A549 (cell line): ENCODE measurements around the gene ADGRG2. TPM values are rescaled to one million over a fixed set of nuclear protein-coding genes. Genes with fewer than 3 reads are reported as not detected.

Experiments used
- ATAC-seq, 2 experiments: fragments of 200-7000 bp in 1 of 2; fragments of >200 bp in 1 of 2; cut with Nextera tagmentation in 1 of 2; cut with Tn5 transposase in 1 of 2; 3 replicates each; pipeline versions ENCODE4 v1.8.0 to v1.9.1; 2018 to 2020; ENCODE audit warnings: mild to moderate bottlenecking in 1 of 2, moderate library complexity in 1 of 2
- CTCF ChIA-PET: fragments of 300-600 bp; sonication (Branson Sonifier 250); formaldehyde crosslinking; extraction: SDS; loops from one replicate; lab custom pipeline; 2021; ENCODE audit warnings: antibody characterized with exemption, inconsistent platforms; lab: Yijun Ruan, JAX
- POLR2A ChIA-PET: fragments of 350-600 bp; formaldehyde crosslinking; extraction: SDS; loops from one replicate; lab custom pipeline; 2021; ENCODE audit warnings: antibody characterized with exemption, inconsistent platforms; lab: Yijun Ruan, JAX
- DNase-seq, 2 experiments: peaks; one replicate each; pipeline versions ENCODE4 v3.0.0 to v3.0.0-alpha.2; 2011 to 2016; ENCODE audit warnings: low read depth in 1 of 2, low spot score in 1 of 2
- FAIRE-seq: peaks from 2 replicates; lab custom pipeline; 2011; peaks lifted over from hg19 to GRCh38; lab: Jason Lieb, UNC
- H3K27ac ChIP-seq, 2 experiments: fragments of >200 bp; sonication (Bioruptor Twin); formaldehyde crosslinking; 3 replicates each; pipeline ENCODE4 v1.5.1; 2016 to 2017
- H3K4me1 ChIP-seq: fragments of >200 bp; sonication (Bioruptor Twin); formaldehyde crosslinking; 3 replicates; pipeline ENCODE4 v1.6.1; 2016
- H3K4me2 ChIP-seq: fragments of >200 bp; sonication (Bioruptor Twin); formaldehyde crosslinking; 3 replicates; pipeline ENCODE4 v1.6.1; 2016
- H3K4me3 ChIP-seq: fragments of >200 bp; sonication (Bioruptor Twin); formaldehyde crosslinking; 3 replicates; pipeline ENCODE4 v1.5.1; 2016
- H3K9me3 ChIP-seq: fragments of >200 bp; sonication (Bioruptor Twin); formaldehyde crosslinking; 3 replicates; pipeline ENCODE4 v1.6.1; 2016
- ATOH8 ChIP-seq: fragments of 250-450 bp; sonication (Bioruptor Pico); IDR thresholded peaks from 2 replicates; pipeline ENCODE4 v1.5.0; 2020; ENCODE audit warnings: low read depth, mild to moderate bottlenecking, moderate library complexity
- BCL3 ChIP-seq: fragments of >200 bp; sonication (Bioruptor Twin); formaldehyde crosslinking; IDR thresholded peaks from 3 replicates; pipeline ENCODE4 v1.6.1; 2016
- CEBPB ChIP-seq, 2 experiments: fragments of >200 bp in 1 of 2; sonication (Bioruptor Twin) in 1 of 2; formaldehyde crosslinking in 1 of 2; IDR thresholded peaks; 2 replicates each; pipeline ENCODE4 v1.6.1; 2012 to 2016
- CHD2 ChIP-seq: fragments of 150-350 bp; IDR thresholded peaks from 2 replicates; pipeline ENCODE4 v1.6.1; 2014; ENCODE audit warnings: low read length; ENCODE audit not compliant: partially characterized antibody
- EHF ChIP-seq: fragments of 250-450 bp; sonication (Bioruptor Pico); IDR thresholded peaks from 2 replicates; pipeline ENCODE4 v1.5.0; 2020; ENCODE audit warnings: mild to moderate bottlenecking
- ELK1 ChIP-seq: fragments of 150-350 bp; IDR thresholded peaks from 2 replicates; pipeline ENCODE4 v1.6.1; 2014; ENCODE audit warnings: low read depth, mild to moderate bottlenecking, low read length
- EP300 ChIP-seq, 2 experiments: fragments of >200 bp; sonication (Bioruptor Twin); formaldehyde crosslinking; IDR thresholded peaks; 2 replicates in 1 of 2; 3 replicates in 1 of 2; pipeline ENCODE4 v1.6.1; 2016 to 2017
- FOSL2 ChIP-seq, 2 experiments: fragments of 450-650 bp in 1 of 2; fragments of >200 bp in 1 of 2; sonication (Bioruptor Twin) in 1 of 2; formaldehyde crosslinking; IDR thresholded peaks; 2 replicates each; pipeline versions ENCODE4 v1.5.0 to v1.6.1; 2016 to 2020; ENCODE audit warnings: mild to moderate bottlenecking in 1 of 2, moderate library complexity in 1 of 2
- FOXS1 ChIP-seq: fragments of 250-450 bp; sonication (Bioruptor Pico); IDR thresholded peaks from 2 replicates; pipeline ENCODE4 v1.5.0; 2020; ENCODE audit warnings: mild to moderate bottlenecking, moderate library complexity
- GATA3 ChIP-seq: IDR thresholded peaks from 2 replicates; pipeline ENCODE4 v1.6.1; 2012; ENCODE audit warnings: borderline replicate concordance
- HES2 ChIP-seq: fragments of >200 bp; sonication (Bioruptor Twin); formaldehyde crosslinking; IDR thresholded peaks from 2 replicates; pipeline ENCODE4 v1.6.1; 2016
- JUN ChIP-seq, 2 experiments: fragments of >200 bp; sonication (Bioruptor Twin); formaldehyde crosslinking; IDR thresholded peaks; 2 replicates in 1 of 2; 3 replicates in 1 of 2; pipeline ENCODE4 v1.6.1; 2016 to 2017
- JUNB ChIP-seq: fragments of >200 bp; sonication (Bioruptor Twin); formaldehyde crosslinking; IDR thresholded peaks from 2 replicates; pipeline ENCODE4 v1.6.1; 2016
- KDM1A ChIP-seq: fragments of 200-600 bp; sonication (generic); IDR thresholded peaks from 2 replicates; pipeline ENCODE4 v1.6.1; 2016; ENCODE audit warnings: low read depth, mild to moderate bottlenecking
- KDM5A ChIP-seq: fragments of 200-600 bp; sonication (generic); IDR thresholded peaks from 2 replicates; pipeline ENCODE4 v1.6.1; 2016; ENCODE audit warnings: antibody characterized with exemption, mild to moderate bottlenecking
- MAX ChIP-seq: IDR thresholded peaks from 2 replicates; pipeline ENCODE4 v1.6.1; 2012
- PBX3 ChIP-seq: IDR thresholded peaks from 2 replicates; pipeline ENCODE4 v1.6.1; 2012
- POLR2A ChIP-seq: IDR thresholded peaks from 2 replicates; pipeline ENCODE4 v1.6.1; 2012; ENCODE audit warnings: mild to moderate bottlenecking, low read length
- RAD21 ChIP-seq, 2 experiments: fragments of >200 bp in 1 of 2; sonication (Bioruptor Twin) in 1 of 2; formaldehyde crosslinking in 1 of 2; IDR thresholded peaks in 1 of 2; conservative IDR thresholded peaks in 1 of 2; 2 replicates in 1 of 2; 3 replicates in 1 of 2; pipeline ENCODE4 v1.6.1; 2012 to 2018; ENCODE audit warnings: inconsistent platforms in 1 of 2
- RARB ChIP-seq: fragments of 250-450 bp; sonication (Bioruptor Pico); IDR thresholded peaks from 2 replicates; pipeline ENCODE4 v1.8.0; 2021; ENCODE audit warnings: mild to moderate bottlenecking, moderate library complexity
- RFX5 ChIP-seq: fragments of 450-650 bp; IDR thresholded peaks from 2 replicates; pipeline ENCODE4 v1.7.1; 2014; ENCODE audit warnings: antibody characterized with exemption, mild to moderate bottlenecking, moderate library complexity
- RNF2 ChIP-seq: fragments of 200-600 bp; sonication (generic); IDR thresholded peaks from 2 replicates; pipeline ENCODE4 v1.6.1; 2016; ENCODE audit warnings: low read depth, mild to moderate bottlenecking, antibody characterized with exemption, moderate library complexity, borderline replicate concordance
- SMC3 ChIP-seq: fragments of >200 bp; sonication (Bioruptor Twin); formaldehyde crosslinking; IDR thresholded peaks from 3 replicates; pipeline ENCODE4 v1.6.1; 2018; ENCODE audit warnings: inconsistent platforms
- ZFP36 ChIP-seq: fragments of 450-650 bp; IDR thresholded peaks from 2 replicates; pipeline ENCODE4 v1.6.1; 2014; ENCODE audit warnings: borderline replicate concordance; ENCODE audit not compliant: partially characterized antibody
- ZNF302 ChIP-seq: fragments of 250-450 bp; sonication (Bioruptor Pico); IDR thresholded peaks from 2 replicates; pipeline ENCODE4 v1.9.0; 2021; ENCODE audit warnings: inconsistent platforms, mild to moderate bottlenecking, moderate library complexity
- ZSCAN20 ChIP-seq: fragments of 250-450 bp; sonication (Bioruptor Pico); IDR thresholded peaks from 2 replicates; pipeline ENCODE4 v1.8.0; 2022; ENCODE audit warnings: mild to moderate bottlenecking, moderate library complexity
- WGBS: methylation state at CpG from one replicate; pipeline ENCODE4 v1.1.6; 2017; ENCODE audit errors: missing lambda C conversion rate; 5-methylcytosine and 5-hydroxymethylcytosine counted together
- polyA plus RNA-seq, 4 experiments: library from polyadenylated mRNA; depleted of rRNA in 3 of 4; stranded (reverse); fragments of >200 nt; fragmentation: RNase III in 1 of 4; extraction: RNeasy Plus Mini Kit Qiagen cat#74134 plus additional on column Dnase treatment in 1 of 4; gene quantifications; 2 replicates in 3 of 4; 3 replicates in 1 of 4; pipeline ENCODE4 v1.2.3, GENCODE V29; 2011 to 2017

The ADGRG2 gene
- polyA plus RNA-seq, 2 of the 4 experiments (the other 2 are of a cell fraction), result 5.2 to 10.3 TPM

GRCh38 chrX:19046343-19047215, 75.7 kb downstream of the ADGRG2 start:
- CTCF ChIA-PET, result interaction anchor here (0.6 to 3.7 kb wide), 4 partner anchors 75 to 414 kb away, joined by 3 to 20 read pairs (median 3); partner anchors contain the start of gene ADGRG2
- 2% methylated on average over 8 of the region's 8 CpGs for WGBS
- H3K4me2 ChIP-seq, result peak overlapping the region; percentile 92
- TF ChIP-seq RNF2, result no peak
- TF ChIP-seq HES2, result 0 out of 2 replicates have a peak, but pooled peaks have one; percentile 20
- no peak for TF ChIP-seq ZNF302
- TF ChIP-seq FOSL2 (IDR thresholded peaks at IDR 0.05), result peak; percentile 90
- TF ChIP-seq FOSL2 (CRISPR knock-in tag; IDR thresholded peaks at IDR 0.05), result peak; percentile 96
- peak; percentile 62; the same call in 1 of the 2 replicates for TF ChIP-seq PBX3
- TF ChIP-seq KDM5A, result no peak
- TF ChIP-seq MAX, result peak; percentile 47; the same call in 1 of the 2 replicates
- TF ChIP-seq CHD2, result no peak
- TF ChIP-seq JUNB, result peak; percentile 70
- peak in 1 of 2 experiments; percentile 15; a peak in 1 of 5 replicates for TF ChIP-seq RAD21 (conservative IDR thresholded peaks at IDR 0.05 in 1 of 2, IDR thresholded peaks at IDR 0.05 in 1 of 2)
- peak; percentile 55 to 87 for TF ChIP-seq CEBPB (IDR thresholded peaks at IDR 0.05)
- TF ChIP-seq FOXS1, result peak; percentile 28; the same call in 1 of the 2 replicates
- peak; percentile 92 for TF ChIP-seq GATA3
- TF ChIP-seq KDM1A, result no peak
- TF ChIP-seq SMC3, result peak; percentile 22; the same call in 2 of the 3 replicates
- peak; percentile 73; the same call in 1 of the 3 replicates for TF ChIP-seq BCL3
- TF ChIP-seq JUN (IDR thresholded peaks at IDR 0.05), result peak; percentile 77 to 83; a peak in 3 of 5 replicates
- no peak for TF ChIP-seq RFX5
- no peak for TF ChIP-seq ELK1
- TF ChIP-seq RARB (CRISPR knock-in tag), result no peak
- TF ChIP-seq ZSCAN20 (CRISPR knock-in tag), result no peak
- TF ChIP-seq EHF (CRISPR knock-in tag), result no peak
- no peak for TF ChIP-seq ATOH8 (CRISPR knock-in tag)
- no peak for TF ChIP-seq POLR2A
- TF ChIP-seq ZFP36, result no peak
- peak; percentile 73 to 81; a peak in 2 of 5 replicates for TF ChIP-seq EP300 (IDR thresholded peaks at IDR 0.05)
- ATAC-seq (peak; percentile 95 to 97), DNase-seq (peak; percentile 86 to 90), FAIRE-seq (peak; percentile 100)
- POLR2A ChIA-PET, result interaction anchor here (0.9 kb wide), 1 partner anchor 52 kb away, joined by 3 read pairs; no protein-coding TSS in a partner anchor
- peaks cover 24% of the 10 kb centered on the region for H3K4me1 ChIP-seq
- H3K27ac ChIP-seq, result peak overlapping the region; percentile 88 to 96
- H3K4me3 ChIP-seq, result peak overlapping the region; percentile 25; the same call in 1 of the 3 replicates
- H3K9me3 ChIP-seq, result no peaks in the 10 kb centered on the region
